OCI-LY3 (cell line): ENCODE data around the gene BACH2.
A peak's percentile ranks its signal among the peaks of the same experiment; 100 is the strongest.
"Not testable (repeated sequence)": the region's sequence is repeated elsewhere in the genome, so short reads cannot be mapped to it uniquely, and the experiment has no call there.

Experiments used
- H2AFZ ChIP-seq: fragments of 200-600, 300-600 bp; shearing (Covaris generic); 2 replicates; pipeline ENCODE4 v1.6.0; 2014; ENCODE audit warnings: antibody characterized with exemption, low read depth, low read length
- H3K27ac ChIP-seq: fragments of 200-600, 300-600 bp; sonication (generic); 2 replicates; pipeline ENCODE4 v1.5.1; 2014; ENCODE audit warnings: mild to moderate bottlenecking, low read length, moderate library complexity, mixed read lengths
- H3K27me3 ChIP-seq: fragments of 200-600, 300-600 bp; sonication (generic); 2 replicates; pipeline ENCODE4 v1.6.1; 2014; ENCODE audit warnings: low read depth, low read length, mixed read lengths
- H3K36me3 ChIP-seq: fragments of 200-600, 300-600 bp; sonication (generic); replicated peaks from 2 replicates; pipeline ENCODE3; 2014; ENCODE audit warnings: low read depth, low read length, mixed read lengths
- H3K4me1 ChIP-seq: fragments of 300-600, 200-600 bp; sonication (generic); 2 replicates; pipeline ENCODE4 v1.6.1; 2014; ENCODE audit warnings: low read length, mixed read lengths
- H3K4me2 ChIP-seq: fragments of 200-600, 300-600 bp; sonication (generic); 2 replicates; pipeline ENCODE4 v1.6.1; 2014; ENCODE audit warnings: low read length, mixed read lengths
- H3K4me3 ChIP-seq: fragments of 300-600, 200-600 bp; sonication (generic); 2 replicates; pipeline ENCODE4 v1.5.1; 2014; ENCODE audit warnings: antibody characterized with exemption, mild to moderate bottlenecking, low read length, moderate library complexity
- H3K79me2 ChIP-seq: fragments of 300-600, 200-600 bp; shearing (Covaris generic); 2 replicates; pipeline ENCODE4 v1.6.1; 2014; ENCODE audit warnings: mild to moderate bottlenecking, low read length, mixed read lengths
- H3K9ac ChIP-seq: fragments of 300-600, 200-600 bp; shearing (Covaris generic); 2 replicates; pipeline ENCODE4 v1.6.0; 2014; ENCODE audit warnings: mild to moderate bottlenecking, low read length, moderate library complexity
- H3K9me3 ChIP-seq: fragments of 200-600, 300-600 bp; shearing (Covaris generic); 2 replicates; pipeline ENCODE4 v1.6.1; 2014; ENCODE audit warnings: low read length, mixed read lengths; ENCODE audit not compliant: insufficient read depth
- H4K20me1 ChIP-seq: fragments of 200-600, 300-600 bp; sonication (generic); 2 replicates; pipeline ENCODE4 v1.6.1; 2016; ENCODE audit warnings: low read length, mixed read lengths; ENCODE audit not compliant: insufficient read depth
- CTCF ChIP-seq: fragments of 200-600, 300-600 bp; sonication (generic); IDR thresholded peaks from 2 replicates; pipeline ENCODE4 v1.5.1; 2014; ENCODE audit warnings: antibody characterized with exemption, low read length, low read depth
- EZH2phosphoT487 ChIP-seq: fragments of 200-600 bp; shearing (Covaris generic); IDR thresholded peaks from 2 replicates; pipeline ENCODE4 v1.6.1; 2018; ENCODE audit warnings: antibody characterized with exemption, mixed run types, low read depth

BACH2 gene

GRCh38 chr6:90285611-90286381, 10.8 kb downstream of the BACH2 start:
- Histone ChIP-seq H4K20me1 (peaks cover 4% of the 10 kb centered on the region; the same call in 1 of the 2 replicates), H3K79me2 (no peaks in the 10 kb centered on the region), H3K27me3 (peaks cover 62% of the 10 kb centered on the region), H2AFZ (no peak overlapping the region), H3K4me1 (peaks cover 37% of the 10 kb centered on the region), H3K4me2 (peak overlapping the region; percentile 85), H3K9me3 (no peaks in the 10 kb centered on the region), H3K36me3 (no peaks in the 10 kb centered on the region), H3K9ac (peak overlapping the region; percentile 26; the same call in 1 of the 2 replicates), H3K27ac (peak overlapping the region; percentile 70; the same call in 1 of the 2 replicates), H3K4me3 (peak overlapping the region; percentile 61)
- TF ChIP-seq CTCF (no peak), EZH2phosphoT487 (no peak)

- Histone ChIP-seq H2AFZ (no peak overlapping the region), H3K27me3 (peaks cover 62% of the 10 kb centered on the region), H3K9me3 (no peaks in the 10 kb centered on the region), H3K79me2 (no peaks in the 10 kb centered on the region), H3K27ac (peak overlapping the region; percentile 70), H3K4me3 (peak overlapping the region; percentile 61), H3K4me1 (peaks cover 37% of the 10 kb centered on the region), H3K4me2 (peak overlapping the region; percentile 85), H4K20me1 (peaks cover 4% of the 10 kb centered on the region; the same call in 1 of the 2 replicates), H3K36me3 (no peaks in the 10 kb centered on the region), H3K9ac (peak overlapping the region; percentile 40; the same call in 1 of the 2 replicates)
- TF ChIP-seq CTCF = no peak
- no peak for TF ChIP-seq EZH2phosphoT487
Observed at GRCh38 chr6:90285042-90285481, 11.6 kb downstream of the BACH2 start.

GRCh38 chr6:90284236-90285041, 12.2 kb downstream of the BACH2 start:
- Histone ChIP-seq H3K9ac (peak overlapping the region; percentile 40; the same call in 1 of the 2 replicates), H3K36me3 (no peaks in the 10 kb centered on the region), H4K20me1 (peaks cover 4% of the 10 kb centered on the region; the same call in 1 of the 2 replicates), H3K9me3 (no peaks in the 10 kb centered on the region), H3K4me3 (peak overlapping the region; percentile 61), H3K79me2 (no peaks in the 10 kb centered on the region), H3K27ac (peak overlapping the region; percentile 70), H3K4me1 (peaks cover 37% of the 10 kb centered on the region), H3K27me3 (peaks cover 59% of the 10 kb centered on the region), H3K4me2 (peak overlapping the region; percentile 85), H2AFZ (no peak overlapping the region)
- peak; percentile 68; the same call in 1 of the 2 replicates for TF ChIP-seq EZH2phosphoT487
- no peak for TF ChIP-seq CTCF

- H3K9me3 ChIP-seq, H3K9ac ChIP-seq, H3K4me3 ChIP-seq, H3K36me3 ChIP-seq, H3K27ac ChIP-seq, H4K20me1 ChIP-seq, H3K79me2 ChIP-seq, H2AFZ ChIP-seq, H3K4me2 ChIP-seq: not testable (repeated sequence)
- peaks cover 29% of the 10 kb centered on the region for H3K4me1 ChIP-seq
- peaks cover 56% of the 10 kb centered on the region for H3K27me3 ChIP-seq
Observed at GRCh38 chr6:90282265-90282664, 14.4 kb downstream of the BACH2 start.
